Ascending aorta (tissue), 2 donors: Measurements from ENCODE around the gene ITGB5. TPM values are rescaled to one million over a fixed set of nuclear protein-coding genes. Genes with fewer than 3 reads are reported as not detected.
"Not testable (repeated sequence)": the region's sequence is repeated elsewhere in the genome, so short reads cannot be mapped to it uniquely, and the experiment has no call there.

Experiments used
- DNase-seq, 2 donors: peaks; one replicate each; pipeline ENCODE4 v3.0.0-alpha.2; 2019; ENCODE audit warnings: low spot score in 2 of 2
- H3K27ac ChIP-seq, 2 donors: fragments of 200-600 bp; sonication (generic); one replicate each; pipeline ENCODE4 v1.5.1; 2016 to 2017; ENCODE audit warnings: mild to moderate bottlenecking in 1 of 2
- H3K27me3 ChIP-seq: fragments of 200-600 bp; sonication (generic); one replicate; pipeline ENCODE4 v1.5.1; 2017
- H3K36me3 ChIP-seq, 2 donors: fragments of 200-600 bp; sonication (generic); one replicate each; pipeline ENCODE4 v1.5.1; 2016
- H3K4me1 ChIP-seq, 2 donors: fragments of 200-600 bp; sonication (generic); one replicate each; pipeline ENCODE4 v1.5.1; 2016 to 2017; ENCODE audit warnings: mild to moderate bottlenecking in 1 of 2
- H3K4me3 ChIP-seq, 2 donors: fragments of 200-600 bp; sonication (generic); one replicate each; pipeline ENCODE4 v1.5.1; 2016 to 2017; ENCODE audit warnings: mild to moderate bottlenecking in 1 of 2
- H3K9me3 ChIP-seq, 2 donors: fragments of 200-600 bp; sonication (generic); one replicate each; pipeline ENCODE4 v1.5.1; 2016
- intact Hi-C: fragments of 100-400 bp; cut with DNase I; formaldehyde crosslinking; loops from one replicate; pipeline ENCODE4 v1.15.1; 2023
- total RNA-seq: library from RNA; depleted of rRNA; stranded (reverse); fragments of >200 nt; gene quantifications from one replicate; pipeline ENCODE4 v1.1.0, GENCODE V29; 2016
- TF ChIP-seq, protein P1 (sequence below), 3 experiments: fragments of 200-600 bp in 2 of 3; fragments of 450-650 bp in 1 of 3; sonication (generic) in 2 of 3; IDR thresholded peaks; one replicate each; pipeline ENCODE4 v1.5.1; 2016 to 2019; ENCODE audit warnings: antibody characterized with exemption in 3 of 3, mild to moderate bottlenecking in 1 of 3, moderate library complexity in 1 of 3

The ITGB5 gene
- total RNA-seq, 1 donor from 2014 or later = 595 TPM

GRCh38 chr3:124831628-124832199 lies 55.5 kb downstream of the ITGB5 start:
- peak overlapping the region; percentile 89 to 91 for H3K27ac ChIP-seq
- no peak for DNase-seq
- no peaks in the 10 kb centered on the region for H3K27me3 ChIP-seq
- intact Hi-C loops = loop anchor here (2.0 kb wide), 2 partner anchors 19 to 55 kb away; partner anchors contain the start of gene ITGB5
- H3K9me3 ChIP-seq = no peaks in the 10 kb centered on the region
- TF ChIP-seq, protein P1, sequence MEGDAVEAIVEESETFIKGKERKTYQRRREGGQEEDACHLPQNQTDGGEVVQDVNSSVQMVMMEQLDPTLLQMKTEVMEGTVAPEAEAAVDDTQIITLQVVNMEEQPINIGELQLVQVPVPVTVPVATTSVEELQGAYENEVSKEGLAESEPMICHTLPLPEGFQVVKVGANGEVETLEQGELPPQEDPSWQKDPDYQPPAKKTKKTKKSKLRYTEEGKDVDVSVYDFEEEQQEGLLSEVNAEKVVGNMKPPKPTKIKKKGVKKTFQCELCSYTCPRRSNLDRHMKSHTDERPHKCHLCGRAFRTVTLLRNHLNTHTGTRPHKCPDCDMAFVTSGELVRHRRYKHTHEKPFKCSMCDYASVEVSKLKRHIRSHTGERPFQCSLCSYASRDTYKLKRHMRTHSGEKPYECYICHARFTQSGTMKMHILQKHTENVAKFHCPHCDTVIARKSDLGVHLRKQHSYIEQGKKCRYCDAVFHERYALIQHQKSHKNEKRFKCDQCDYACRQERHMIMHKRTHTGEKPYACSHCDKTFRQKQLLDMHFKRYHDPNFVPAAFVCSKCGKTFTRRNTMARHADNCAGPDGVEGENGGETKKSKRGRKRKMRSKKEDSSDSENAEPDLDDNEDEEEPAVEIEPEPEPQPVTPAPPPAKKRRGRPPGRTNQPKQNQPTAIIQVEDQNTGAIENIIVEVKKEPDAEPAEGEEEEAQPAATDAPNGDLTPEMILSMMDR (IDR thresholded peaks at IDR 0.05) = no peak
- no peak overlapping the region for H3K4me3 ChIP-seq
- peaks cover 20 to 90% of the 10 kb centered on the region in 2 donors for H3K4me1 ChIP-seq
- peaks cover 0 to 23% of the 10 kb centered on the region in 2 donors for H3K36me3 ChIP-seq

- H3K9me3 ChIP-seq = no peaks in the 10 kb centered on the region
- intact Hi-C loops = no loop called here
- peaks cover 0 to 23% of the 10 kb centered on the region in 2 donors for H3K36me3 ChIP-seq
- no peak overlapping the region for H3K4me3 ChIP-seq
- H3K27me3 ChIP-seq = no peaks in the 10 kb centered on the region
- DNase-seq = no peak
- peak overlapping the region; percentile 89 to 91 for H3K27ac ChIP-seq
- peaks cover 20 to 79% of the 10 kb centered on the region in 2 donors for H3K4me1 ChIP-seq
- TF ChIP-seq, protein P1 (IDR thresholded peaks at IDR 0.05) = no peak
These were observed 57.2 kb downstream of the ITGB5 start for GRCh38 chr3:124829819-124830554.

- Histone ChIP-seq H3K27ac (peak overlapping the region; percentile 89 to 91), H3K4me3 (no peak overlapping the region), H3K36me3 (peaks cover 0 to 23% of the 10 kb centered on the region in 2 donors), H3K27me3 (no peaks in the 10 kb centered on the region), H3K4me1 (peaks cover 20 to 72% of the 10 kb centered on the region in 2 donors), H3K9me3 (no peaks in the 10 kb centered on the region)
- no peak for DNase-seq
- intact Hi-C loops = no loop called here
- TF ChIP-seq, protein P1 (IDR thresholded peaks at IDR 0.05) = no peak
These were observed 57.9 kb downstream of the ITGB5 start for GRCh38 chr3:124829178-124829818.

- Histone ChIP-seq H3K36me3 (peaks cover 0 to 23% of the 10 kb centered on the region in 2 donors), H3K27ac (peak overlapping the region; percentile 72 to 89), H3K4me1 (peaks cover 15 to 59% of the 10 kb centered on the region in 2 donors)
- H3K4me3 ChIP-seq, H3K27me3 ChIP-seq, intact Hi-C loops, H3K9me3 ChIP-seq: not testable (repeated sequence)
- peak in 1 of 2 donors; percentile 43 for DNase-seq
These were observed 59.5 kb downstream of the ITGB5 start for GRCh38 chr3:124827476-124828206.

DNA sequence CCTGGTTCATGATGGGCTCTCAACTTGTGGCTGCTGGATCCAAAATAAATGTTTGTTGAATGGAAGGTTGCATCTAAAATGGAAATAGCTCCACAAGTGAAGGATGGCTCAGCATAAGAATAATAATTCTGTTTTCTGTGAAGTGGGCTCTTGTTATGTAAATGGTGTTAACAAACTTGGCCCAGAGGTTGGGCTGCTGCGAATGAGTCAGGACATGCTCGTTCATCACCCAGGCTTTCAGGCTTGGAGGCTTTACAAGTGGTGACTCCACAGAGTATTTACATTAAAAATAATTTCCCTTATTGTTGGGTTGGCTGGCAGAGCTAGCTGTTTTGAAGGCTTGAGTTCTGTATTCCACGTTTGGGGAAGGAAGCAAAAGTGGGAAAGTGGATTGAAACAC lies 60.5 kb downstream of the ITGB5 start:
- intact Hi-C loops = no loop called here
- no peak overlapping the region for H3K4me3 ChIP-seq
- DNase-seq = peak; percentile 56 to 84

More for the DNA sequence above, 60.5 kb downstream of the ITGB5 start:
- no peaks in the 10 kb centered on the region for H3K9me3 ChIP-seq
- peaks cover 0 to 17% of the 10 kb centered on the region in 2 donors for H3K36me3 ChIP-seq
- no peaks in the 10 kb centered on the region for H3K27me3 ChIP-seq
- H3K4me1 ChIP-seq = peaks cover 9 to 50% of the 10 kb centered on the region in 2 donors
- H3K27ac ChIP-seq = peak overlapping the region; percentile 72 to 89
- TF ChIP-seq, protein P1 (IDR thresholded peaks at IDR 0.05) = no peak
